SH-SY5Y (cell line): ENCODE measurements around the gene SPATA2.

Source experiments
- GATA2 ChIP-seq: IDR thresholded peaks from 2 replicates; pipeline ENCODE4 v1.6.1; 2011; ENCODE audit warnings: mild to moderate bottlenecking, low read depth, low read length
- GATA3 ChIP-seq: IDR thresholded peaks from 2 replicates; pipeline ENCODE4 v1.6.1; 2011; ENCODE audit warnings: low read depth, mild to moderate bottlenecking, low read length, moderate library complexity

GRCh38 chr20:49880177-49880576 is 35.2 kb downstream of the SPATA2 start:
- TF ChIP-seq GATA2 (no peak), GATA3 (no peak)
